SU-DHL-6 (cell line): Measurements from ENCODE around the gene NUBPL.

Source experiments
- H2AFZ ChIP-seq: fragments of 200-600 bp; sonication (generic); 2 replicates; pipeline ENCODE4 v1.6.1; 2014; ENCODE audit warnings: low read depth, mild to moderate bottlenecking, moderate library complexity, mixed read lengths, antibody characterized with exemption, low read length; ENCODE audit not compliant: severe bottlenecking
- H3F3A ChIP-seq: fragments of 200-600 bp; shearing (Covaris generic); 2 replicates; pipeline ENCODE4 v1.6.0; 2016; ENCODE audit warnings: antibody characterized with exemption, mild to moderate bottlenecking; ENCODE audit not compliant: insufficient read depth
- H3K27ac ChIP-seq: fragments of 200-600 bp; sonication (generic); 2 replicates; pipeline ENCODE4 v1.5.1; 2016; ENCODE audit warnings: low read depth, mild to moderate bottlenecking, low read length, moderate library complexity, mixed read lengths
- H3K27me3 ChIP-seq: fragments of 200-600 bp; sonication (generic), shearing (Covaris generic); 2 replicates; pipeline ENCODE4 v1.6.0; 2014; ENCODE audit warnings: mild to moderate bottlenecking, low read length
- H3K36me3 ChIP-seq: fragments of 200-600 bp; sonication (generic); 2 replicates; pipeline ENCODE4 v1.6.1; 2014; ENCODE audit warnings: mild to moderate bottlenecking, low read length, mixed read lengths
- H3K4me2 ChIP-seq: fragments of 300-600, 200-600 bp; shearing (Covaris generic), sonication (generic); 2 replicates; pipeline ENCODE4 v1.6.0; 2014; ENCODE audit warnings: low read length, low read depth, mild to moderate bottlenecking; ENCODE audit not compliant: poor library complexity, severe bottlenecking
- H3K4me3 ChIP-seq: fragments of 200-600 bp; sonication (generic); 2 replicates; pipeline ENCODE4 v1.5.1; 2014; ENCODE audit warnings: antibody characterized with exemption, low read length, mild to moderate bottlenecking, mixed read lengths; ENCODE audit not compliant: insufficient read depth, poor library complexity, severe bottlenecking
- H3K79me2 ChIP-seq: fragments of 200-600 bp; sonication (generic); 2 replicates; pipeline ENCODE4 v1.6.1; 2014; ENCODE audit warnings: mild to moderate bottlenecking, low read length, moderate library complexity; ENCODE audit not compliant: insufficient read depth
- H3K9ac ChIP-seq: fragments of 200-600 bp; sonication (generic); 2 replicates; pipeline ENCODE4 v1.7.0; 2014; ENCODE audit warnings: mild to moderate bottlenecking, low read length
- H3K9me2 ChIP-seq: fragments of 200-600 bp; sonication (generic); replicated peaks from 2 replicates; pipeline ENCODE4 v1.6.1; 2014; ENCODE audit warnings: low read length; ENCODE audit not compliant: insufficient read depth
- H3K9me3 ChIP-seq: fragments of 200-600 bp; sonication (generic); 2 replicates; pipeline ENCODE4 v1.6.1; 2014; ENCODE audit warnings: low read length, mixed read lengths; ENCODE audit not compliant: insufficient read depth
- H4K20me1 ChIP-seq: fragments of 200-600 bp; sonication (generic); 2 replicates; pipeline ENCODE4 v1.6.1; 2014; ENCODE audit warnings: low read depth, mild to moderate bottlenecking, antibody characterized with exemption, low read length, moderate library complexity, mixed read lengths
- CTCF ChIP-seq: fragments of 200-600 bp; sonication (generic); IDR thresholded peaks from one replicate; pipeline ENCODE4 v1.5.1; 2017; ENCODE audit warnings: antibody characterized with exemption, mild to moderate bottlenecking, low read length, moderate library complexity; ENCODE audit not compliant: insufficient read depth, poor library complexity, severe bottlenecking
- EZH2phosphoT487 ChIP-seq: fragments of 200-600 bp; sonication (generic), shearing (Covaris generic); conservative IDR thresholded peaks from 2 replicates; pipeline ENCODE4 v1.6.1; 2018; ENCODE audit warnings: mild to moderate bottlenecking, antibody characterized with exemption, low read length, moderate library complexity, mixed read lengths

NUBPL gene

GRCh38 chr14:31692376-31692781 lies 131.2 kb downstream of the NUBPL start:
- Histone ChIP-seq H3K9me2 (no peaks in the 10 kb centered on the region), H3K9me3 (no peaks in the 10 kb centered on the region), H3K9ac (no peak overlapping the region), H3K4me3 (no peak overlapping the region), H3K27me3 (no peaks in the 10 kb centered on the region), H3F3A (no peaks in the 10 kb centered on the region), H3K4me2 (no peak overlapping the region), H3K79me2 (no peaks in the 10 kb centered on the region), H4K20me1 (no peaks in the 10 kb centered on the region), H2AFZ (no peak overlapping the region), H3K36me3 (no peaks in the 10 kb centered on the region), H3K27ac (no peak overlapping the region)
- TF ChIP-seq EZH2phosphoT487 (no peak), CTCF (no peak)

- no peaks in the 10 kb centered on the region for H3K36me3 ChIP-seq
- no peak overlapping the region for H3K27ac ChIP-seq
- no peaks in the 10 kb centered on the region for H4K20me1 ChIP-seq
- no peak overlapping the region for H3K4me3 ChIP-seq
- no peaks in the 10 kb centered on the region for H3K79me2 ChIP-seq
- no peaks in the 10 kb centered on the region for H3K9me3 ChIP-seq
- no peak overlapping the region for H3K4me2 ChIP-seq
- H2AFZ ChIP-seq: no peak overlapping the region
- TF ChIP-seq CTCF (no peak), EZH2phosphoT487 (no peak)
- no peaks in the 10 kb centered on the region for H3K9me2 ChIP-seq
- no peaks in the 10 kb centered on the region for H3F3A ChIP-seq
- H3K9ac ChIP-seq: no peak overlapping the region
- H3K27me3 ChIP-seq: no peaks in the 10 kb centered on the region
Observed at GRCh38 chr14:31696378-31696777, 135.2 kb downstream of the NUBPL start.

- H2AFZ ChIP-seq: no peak overlapping the region
- no peaks in the 10 kb centered on the region for H3K9me2 ChIP-seq
- no peaks in the 10 kb centered on the region for H3K9me3 ChIP-seq
- TF ChIP-seq EZH2phosphoT487: no peak
- TF ChIP-seq CTCF: no peak
- no peak overlapping the region for H3K4me2 ChIP-seq
- no peak overlapping the region for H3K9ac ChIP-seq
- H4K20me1 ChIP-seq: no peaks in the 10 kb centered on the region
- no peaks in the 10 kb centered on the region for H3K79me2 ChIP-seq
- H3K27me3 ChIP-seq: no peaks in the 10 kb centered on the region
- no peak overlapping the region for H3K27ac ChIP-seq
- H3F3A ChIP-seq: no peaks in the 10 kb centered on the region
- no peak overlapping the region for H3K4me3 ChIP-seq
- H3K36me3 ChIP-seq: no peaks in the 10 kb centered on the region
Observed at GRCh38 chr14:31699809-31700208, 138.6 kb downstream of the NUBPL start.
